Right renal pelvis (tissue), 4 donors: ENCODE results near the gene CHAD. TPM values are rescaled to one million over a fixed set of nuclear protein-coding genes. Genes with fewer than 3 reads are reported as not detected.

Experiments used
- DNase-seq, 4 donors: peaks; one replicate each; pipeline ENCODE4 v3.0.0-alpha.2; 2013; ENCODE audit warnings: low read depth in 4 of 4, low spot score in 3 of 4, missing footprints in 1 of 4
- polyA plus RNA-seq, 4 donors: library from polyadenylated mRNA; unstranded; fragments of 120-200 nt; gene quantifications; one replicate each; pipeline ENCODE4 v1.2.1, GENCODE V29; 2013; ENCODE audit not compliant: insufficient read length in 4 of 4

Gene CHAD, protein sequence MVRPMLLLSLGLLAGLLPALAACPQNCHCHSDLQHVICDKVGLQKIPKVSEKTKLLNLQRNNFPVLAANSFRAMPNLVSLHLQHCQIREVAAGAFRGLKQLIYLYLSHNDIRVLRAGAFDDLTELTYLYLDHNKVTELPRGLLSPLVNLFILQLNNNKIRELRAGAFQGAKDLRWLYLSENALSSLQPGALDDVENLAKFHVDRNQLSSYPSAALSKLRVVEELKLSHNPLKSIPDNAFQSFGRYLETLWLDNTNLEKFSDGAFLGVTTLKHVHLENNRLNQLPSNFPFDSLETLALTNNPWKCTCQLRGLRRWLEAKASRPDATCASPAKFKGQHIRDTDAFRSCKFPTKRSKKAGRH
- polyA plus RNA-seq: 1 to 10 TPM in 3 of 4 donors, under 1 TPM in 1; 0.91 to 3.0 (median 1.7) TPM

DNA sequence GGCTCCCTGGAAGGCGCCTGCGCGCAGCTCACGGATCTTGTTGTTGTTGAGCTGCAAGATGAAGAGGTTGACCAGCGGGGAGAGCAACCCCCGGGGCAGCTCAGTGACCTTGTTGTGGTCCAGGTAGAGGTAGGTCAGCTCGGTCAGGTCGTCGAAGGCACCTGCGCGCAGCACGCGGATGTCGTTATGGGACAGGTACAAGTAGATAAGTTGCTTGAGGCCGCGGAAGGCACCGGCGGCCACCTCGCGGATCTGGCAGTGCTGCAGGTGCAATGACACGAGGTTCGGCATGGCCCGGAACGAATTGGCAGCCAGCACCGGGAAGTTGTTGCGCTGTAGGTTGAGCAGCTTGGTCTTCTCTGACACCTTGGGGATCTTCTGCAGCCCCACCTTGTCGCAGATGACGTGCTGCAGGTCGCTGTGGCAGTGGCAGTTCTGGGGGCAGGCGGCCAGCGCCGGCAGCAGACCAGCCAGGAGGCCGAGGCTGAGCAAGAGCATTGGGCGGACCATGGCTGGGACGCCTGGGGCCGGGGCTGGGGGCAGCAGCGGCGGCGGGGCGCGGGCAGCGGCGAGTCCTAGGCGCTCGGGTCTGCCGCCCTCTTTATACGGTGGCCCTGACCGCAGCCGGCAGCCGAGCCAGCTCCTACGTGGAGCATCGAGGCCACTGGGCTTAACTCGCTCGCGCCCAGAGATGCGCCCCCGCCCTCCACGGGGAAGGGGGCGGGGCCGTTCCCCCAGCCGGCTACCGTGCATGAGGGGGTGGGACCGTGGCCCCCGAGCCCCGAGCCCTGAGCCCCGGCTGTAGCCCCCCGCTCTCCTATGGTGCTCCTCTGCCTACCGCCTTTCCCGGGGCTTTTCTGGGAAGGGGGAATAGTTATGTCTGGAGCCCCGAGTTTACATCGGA is at the start of gene CHAD:
Gene CHAD (minus strand): TSS at position 577 of the 904 bp plus-strand sequence. CDS start 67 bp downstream, at position 510.
- no peak for DNase-seq

DNA sequence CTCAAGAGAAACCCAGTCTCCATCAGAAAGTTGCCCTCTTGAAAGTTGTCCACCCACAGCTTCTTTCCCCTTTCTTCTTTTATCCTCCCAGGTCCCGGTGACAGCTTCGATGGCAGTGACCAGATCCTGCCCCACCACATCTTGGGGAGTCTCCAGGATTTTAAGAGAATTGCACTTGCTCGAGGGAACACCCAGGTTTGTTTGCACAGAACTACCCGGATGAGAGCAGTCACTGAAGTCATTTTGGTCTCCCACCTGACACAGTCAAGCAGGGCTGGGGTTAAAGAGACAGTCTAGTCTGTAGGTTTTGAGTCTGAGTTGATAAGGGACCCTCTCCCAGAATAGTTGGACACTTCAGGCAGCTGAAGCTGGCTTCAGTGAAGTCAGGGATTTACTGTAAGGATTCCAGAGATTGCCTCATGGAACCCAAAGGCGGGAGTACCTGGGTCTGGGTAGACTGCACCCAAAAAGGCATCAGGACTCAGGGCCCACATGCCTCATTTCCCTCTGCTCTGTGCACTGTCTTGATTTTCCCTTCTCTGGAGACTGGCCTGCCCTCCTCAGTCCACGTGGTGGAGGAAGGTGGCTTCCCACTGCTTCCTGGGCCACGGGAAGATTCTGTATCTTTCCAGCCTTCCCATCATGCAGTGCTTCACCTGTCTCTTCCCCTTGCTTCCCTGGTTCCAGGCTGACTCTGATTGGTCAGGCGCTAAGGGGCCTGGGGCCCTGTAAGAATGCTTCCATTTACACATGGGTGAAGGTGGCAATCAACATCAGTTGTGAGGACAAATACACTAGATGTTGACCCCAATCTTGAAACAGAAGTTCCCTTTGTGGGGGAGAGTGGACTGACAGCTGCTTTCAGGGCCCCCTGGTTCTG is 49.1 kb upstream of the CHAD start:
- DNase-seq: no peak

DNA sequence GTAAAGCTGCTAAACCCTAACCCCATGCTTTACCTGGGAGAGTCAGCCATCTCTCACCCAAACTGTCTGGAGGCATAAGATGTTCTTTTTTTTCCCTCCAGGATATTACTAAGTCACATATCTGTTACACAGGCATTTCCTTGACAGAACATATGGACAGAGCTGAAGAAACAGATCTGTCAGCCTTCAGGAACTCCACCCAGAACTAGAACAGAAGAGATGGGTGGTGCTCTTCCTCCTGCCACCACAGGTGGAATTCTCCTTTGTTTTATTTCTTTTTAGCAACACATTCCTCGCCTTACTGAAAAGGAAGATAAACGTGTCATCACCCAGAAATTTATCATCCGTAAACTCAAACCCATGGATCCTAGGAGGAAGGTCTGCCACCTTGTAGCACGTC is 48.3 kb upstream of the CHAD start:
- DNase-seq: no peak

DNA sequence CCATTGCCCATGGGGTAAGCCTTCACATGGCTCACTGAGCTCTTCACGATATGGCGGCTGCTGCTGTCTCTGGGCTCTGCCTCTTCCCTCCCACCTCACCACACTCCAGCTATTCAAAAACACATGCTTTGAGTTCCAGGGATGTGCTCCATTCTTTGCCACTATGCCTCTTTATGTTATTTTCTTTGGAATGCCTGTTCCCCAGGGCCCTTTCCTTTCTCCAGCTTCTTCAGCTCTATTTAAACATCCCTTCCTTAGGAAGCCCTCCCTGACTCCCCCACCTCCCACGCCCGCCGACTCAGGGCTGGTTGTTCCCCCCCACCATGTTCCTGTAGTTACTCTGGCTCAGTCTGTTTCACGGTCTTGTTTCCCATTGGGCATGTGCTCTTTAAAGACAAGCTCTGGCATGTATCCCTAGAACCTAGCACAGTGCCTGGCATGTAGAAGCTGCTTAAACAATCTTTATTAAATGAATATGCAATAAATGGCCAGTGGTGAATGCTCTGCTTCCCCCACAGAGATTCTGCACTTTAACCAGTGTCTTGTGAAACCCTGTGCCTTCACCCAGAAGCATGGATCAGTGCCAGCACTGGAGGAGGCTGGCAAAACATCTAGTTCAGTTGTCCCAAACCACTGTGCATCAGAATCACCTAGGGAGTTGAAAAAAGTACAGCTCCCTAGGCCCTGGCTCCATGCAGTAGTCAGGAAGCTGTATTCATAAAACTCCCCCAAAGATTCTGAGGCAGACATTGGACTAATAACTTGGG is 46.4 kb upstream of the CHAD start:
- DNase-seq: no peak

DNA sequence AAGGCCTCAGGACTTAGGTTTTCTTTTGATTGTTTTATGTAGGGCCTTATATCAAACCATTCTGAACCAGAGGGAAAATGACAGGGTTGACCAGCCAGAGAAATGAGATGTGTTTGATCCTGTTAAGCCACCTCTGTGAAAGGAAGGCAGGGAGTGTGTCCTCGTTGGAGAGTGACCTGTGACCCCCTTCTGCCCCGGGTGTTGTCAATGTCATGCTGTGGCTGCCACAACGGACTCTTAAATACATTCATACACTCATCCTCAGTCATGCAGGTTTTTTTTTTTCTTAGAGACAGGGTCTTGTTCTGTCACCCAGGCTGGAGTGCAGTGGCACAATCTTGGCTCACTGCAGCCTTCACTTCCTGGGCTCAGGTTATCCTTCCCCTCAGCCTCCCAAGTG is 45.7 kb upstream of the CHAD start:
- DNase-seq: no peak

DNA sequence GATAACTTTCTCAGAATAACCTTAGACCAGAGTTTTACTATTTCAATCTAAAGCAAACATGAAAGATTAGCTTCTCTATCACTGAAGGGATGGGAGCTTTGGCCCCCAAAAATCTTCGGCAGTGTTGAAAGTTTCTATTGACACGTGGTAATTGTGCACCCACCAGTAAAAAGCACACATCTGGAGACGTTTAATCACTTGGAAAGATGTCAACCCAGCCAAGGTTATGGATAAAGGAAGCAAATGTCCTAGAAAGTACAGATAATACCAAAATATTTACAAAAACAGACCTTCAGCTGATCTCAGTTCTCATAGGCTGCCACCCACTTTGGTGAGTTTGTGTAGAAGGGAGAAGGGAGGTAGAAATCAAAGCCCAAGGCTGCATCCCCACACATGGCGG is 44.8 kb upstream of the CHAD start:
- no peak for DNase-seq

DNA sequence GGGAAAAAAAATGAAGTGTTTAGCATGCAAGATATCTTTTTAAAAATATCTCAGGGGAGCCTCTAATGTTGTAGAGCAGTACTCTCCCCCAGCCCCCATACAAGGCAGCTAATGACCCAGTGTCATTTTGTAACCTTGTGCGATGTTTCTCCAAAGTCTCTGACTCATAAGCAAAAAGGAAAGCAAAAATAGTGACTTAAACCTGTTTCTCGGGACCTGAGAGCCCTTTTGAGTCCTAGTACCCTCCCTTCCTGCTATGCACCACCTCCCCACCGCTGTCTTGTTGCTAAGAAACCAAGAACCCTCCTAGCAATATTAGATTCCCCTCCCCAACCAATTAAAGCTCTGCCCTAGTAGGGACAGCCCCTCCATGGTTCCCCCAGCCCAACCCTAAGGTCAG is 42.4 kb upstream of the CHAD start:
- no peak for DNase-seq

DNA sequence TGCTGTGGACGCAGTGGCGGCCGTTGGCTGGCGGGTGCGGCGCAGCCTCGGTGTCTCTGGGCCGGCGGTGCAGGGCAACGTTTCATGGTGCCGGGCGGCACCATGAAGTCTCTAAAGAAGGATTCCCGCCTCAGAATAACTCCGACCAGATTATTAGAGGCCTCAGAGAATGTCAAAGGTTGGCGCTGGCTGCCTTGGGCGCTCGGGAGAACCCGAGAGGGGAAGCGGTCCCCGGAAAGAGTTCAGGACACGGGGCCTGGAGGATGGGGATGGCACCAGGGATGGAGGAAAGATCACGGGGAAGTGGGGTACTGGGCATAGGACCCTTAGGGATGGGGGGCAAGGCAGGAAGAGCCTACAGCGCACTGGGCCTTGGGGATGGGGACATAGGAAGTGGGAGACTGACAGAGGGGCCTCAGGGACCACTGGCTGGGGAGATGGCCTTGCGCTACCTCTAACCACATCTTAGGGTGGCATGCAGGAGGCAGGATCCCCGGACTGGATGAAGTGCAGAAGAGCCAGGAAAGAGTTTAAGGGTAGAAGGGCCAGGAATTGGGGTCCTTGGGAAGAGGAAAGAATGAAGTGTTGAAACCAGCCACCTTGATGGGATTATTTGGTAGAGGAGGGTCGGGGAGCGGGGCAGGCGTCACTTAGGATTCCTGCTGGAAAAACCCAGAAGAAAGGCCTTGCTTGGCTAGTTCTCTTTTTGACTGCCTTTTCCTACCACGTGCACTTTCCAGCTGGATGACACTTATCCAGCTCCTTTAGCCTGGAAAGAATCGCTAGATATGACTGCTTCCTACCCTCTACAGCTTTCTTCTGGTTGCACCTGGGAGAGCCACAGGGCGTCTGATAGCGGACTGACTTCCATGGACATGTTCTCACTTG is 40.1 kb upstream of the CHAD start:
- DNase-seq: no peak

DNA sequence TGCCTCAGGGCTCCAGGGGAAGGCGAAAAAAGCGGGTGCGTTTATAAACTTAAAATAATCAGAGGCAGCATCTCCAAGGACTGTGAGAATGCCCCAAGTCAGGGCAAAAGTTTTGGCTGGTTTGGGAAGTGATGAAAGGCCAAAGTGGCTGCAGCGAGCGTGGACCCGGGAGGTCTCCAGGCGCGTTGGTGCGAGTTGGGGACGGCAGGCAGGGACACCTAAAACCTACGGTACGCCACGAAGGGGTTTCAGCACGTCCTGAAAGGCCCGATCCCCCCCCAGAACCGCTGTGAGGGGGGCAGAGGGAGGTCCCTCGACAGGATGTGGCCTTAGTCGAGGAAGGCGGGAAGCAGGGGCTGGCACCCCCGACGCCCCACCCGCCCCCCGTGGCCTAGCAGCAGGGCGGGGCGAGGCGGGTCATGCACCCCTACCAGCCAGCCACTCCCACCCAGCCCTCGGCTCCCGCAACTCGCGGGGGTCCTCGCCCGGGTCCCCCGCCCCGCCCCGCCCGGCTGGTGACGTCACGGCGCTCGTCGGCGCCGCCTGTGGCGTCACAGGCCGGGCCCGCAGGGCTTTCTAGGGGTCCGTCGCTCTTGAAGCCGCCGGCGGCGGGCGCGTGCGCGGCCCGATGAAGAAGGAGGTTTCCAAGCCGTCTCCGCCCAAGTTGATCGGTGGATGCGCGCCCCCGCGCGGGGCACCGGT is 39.3 kb upstream of the CHAD start, which contains the start of gene MYCBPAP:
Gene MYCBPAP (plus strand): TSS at position 569 of the 702 bp plus-strand sequence. CDS start 236 bp downstream, outside the sequence.
- DNase-seq: peak; percentile 72 to 74 (median 74)

DNA sequence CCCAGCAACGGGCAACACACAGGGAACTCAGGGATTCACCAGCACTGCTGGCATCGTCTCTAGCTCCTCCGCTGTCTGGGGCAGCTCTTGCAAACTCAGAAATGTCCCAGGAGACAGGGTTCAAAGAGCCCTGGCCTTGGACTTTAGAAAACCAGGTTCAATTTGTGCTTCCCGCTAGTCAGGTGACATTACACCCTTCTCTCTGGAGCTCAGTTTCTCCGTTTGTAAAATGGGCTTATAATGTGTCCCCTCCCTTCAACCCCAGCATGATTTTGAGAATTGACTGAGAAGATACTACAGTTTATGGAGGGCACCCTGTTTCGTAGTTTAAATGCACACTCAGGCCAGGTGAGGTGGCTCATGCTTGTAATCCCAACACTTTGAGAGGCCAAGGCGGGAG is 37.6 kb upstream of the CHAD start:
- no peak for DNase-seq

DNA sequence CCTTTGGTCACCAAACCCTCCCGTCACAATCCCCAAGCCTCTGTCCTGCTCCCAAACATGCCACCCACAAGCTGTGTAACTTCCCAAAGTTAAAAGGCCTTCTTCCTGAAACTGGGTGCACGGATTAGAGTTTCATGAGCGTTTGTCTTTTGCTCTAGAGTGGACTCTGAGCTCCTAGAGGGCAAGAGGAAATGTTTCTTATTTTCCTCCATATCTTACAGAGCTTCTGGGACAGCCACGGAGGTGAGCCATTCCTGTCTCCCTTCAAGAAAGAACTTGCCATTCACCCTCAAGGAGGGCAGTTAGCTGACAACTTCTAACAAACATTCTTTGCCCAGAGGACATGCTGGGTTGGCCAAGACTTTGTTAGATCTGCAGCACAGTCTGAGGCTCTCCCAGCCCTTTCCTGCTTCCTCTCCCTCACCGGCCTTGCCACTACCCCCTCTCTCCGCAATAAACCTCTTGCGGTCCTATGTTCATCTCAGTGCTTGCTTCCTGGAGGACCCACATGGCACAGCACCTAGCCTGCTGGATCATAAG is 37.0 kb upstream of the CHAD start:
- DNase-seq: no peak

DNA sequence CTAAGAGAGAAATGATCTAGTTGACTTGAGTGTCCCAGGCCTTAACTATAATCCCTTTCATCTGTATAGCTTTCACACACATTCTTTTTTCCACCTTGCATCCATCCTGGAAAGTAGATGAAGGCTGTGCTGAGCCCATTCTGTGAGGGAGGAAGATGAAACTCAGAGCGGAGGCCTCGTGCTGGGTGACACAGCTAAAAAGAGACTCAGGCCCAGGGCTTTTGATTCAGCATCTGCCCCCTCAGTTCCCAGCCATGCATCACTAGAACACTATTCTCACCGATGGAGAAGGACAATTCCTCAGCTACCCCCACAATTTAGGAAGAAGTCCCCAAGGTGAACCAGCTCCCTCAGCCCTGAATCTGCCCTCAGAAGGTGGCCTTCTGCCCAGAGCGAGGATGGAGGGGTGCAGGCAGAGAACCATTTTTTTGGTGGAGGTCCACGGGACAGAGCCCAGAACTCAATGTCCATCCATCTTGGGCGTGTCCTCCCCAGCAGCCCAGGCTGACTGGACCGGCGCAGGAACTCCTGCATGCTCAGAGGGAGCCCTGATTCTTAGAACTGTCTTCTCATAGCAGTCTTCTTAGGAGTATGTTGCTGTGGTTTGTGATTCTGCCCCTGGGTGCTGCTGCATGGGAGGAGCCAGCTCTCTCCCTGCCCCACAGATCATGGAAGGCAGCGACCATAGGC is 33.8 kb upstream of the CHAD start:
- DNase-seq: no peak

DNA sequence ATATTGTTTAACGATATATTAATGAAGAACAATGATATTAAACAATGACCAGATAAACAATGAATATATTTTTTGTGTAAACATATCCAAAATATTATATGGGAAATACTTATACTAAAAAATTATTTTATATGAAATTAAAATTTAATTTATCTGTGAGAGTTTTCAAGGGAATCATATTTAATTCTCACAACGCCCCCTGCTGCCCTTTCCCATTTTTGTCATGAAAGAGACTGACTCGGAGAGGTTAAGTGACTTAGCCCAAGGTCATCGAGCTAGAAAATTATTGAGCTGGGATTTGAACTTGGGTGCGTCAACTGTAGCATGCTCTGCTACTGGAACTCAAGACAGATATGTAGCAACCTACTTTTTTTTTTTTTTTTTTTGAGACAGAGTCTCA is 32.4 kb upstream of the CHAD start:
- no peak for DNase-seq

DNA sequence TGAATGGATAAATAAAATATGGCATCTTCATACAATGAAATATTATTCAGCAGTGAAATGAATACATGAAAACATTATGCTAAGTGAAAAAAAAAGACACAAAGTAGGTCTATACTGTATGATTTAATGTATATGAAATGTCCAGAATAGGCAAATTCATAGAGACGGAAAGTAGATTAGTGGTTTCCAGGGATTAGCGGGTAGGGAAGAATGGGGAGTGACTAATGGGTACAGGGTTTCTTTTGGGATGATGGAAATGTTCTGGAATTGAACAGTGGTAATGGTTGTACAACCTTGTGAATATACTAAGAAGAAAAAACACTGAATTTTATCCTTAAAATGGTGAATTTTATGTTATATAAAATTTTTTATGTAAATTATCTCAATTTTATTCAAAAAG is 31.0 kb upstream of the CHAD start:
- no peak for DNase-seq

DNA sequence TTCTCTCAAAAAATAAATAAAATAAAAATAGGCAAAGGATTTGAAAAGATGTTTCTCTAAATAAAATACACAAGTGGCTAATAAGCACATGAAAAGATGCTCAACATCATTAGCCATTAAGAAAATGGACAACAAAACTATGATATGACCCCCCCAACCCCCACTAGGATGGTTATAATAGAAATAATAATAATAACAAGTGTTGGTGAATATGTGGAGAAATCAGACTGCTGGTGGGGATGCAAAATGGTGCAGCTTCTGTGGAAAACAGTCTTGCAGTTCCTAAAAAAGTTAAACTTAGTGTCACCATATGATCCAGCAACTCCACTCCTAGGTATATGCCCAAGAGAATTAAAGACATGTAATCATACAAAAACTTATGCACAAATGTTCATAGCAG is 30.6 kb upstream of the CHAD start:
- no peak for DNase-seq

DNA sequence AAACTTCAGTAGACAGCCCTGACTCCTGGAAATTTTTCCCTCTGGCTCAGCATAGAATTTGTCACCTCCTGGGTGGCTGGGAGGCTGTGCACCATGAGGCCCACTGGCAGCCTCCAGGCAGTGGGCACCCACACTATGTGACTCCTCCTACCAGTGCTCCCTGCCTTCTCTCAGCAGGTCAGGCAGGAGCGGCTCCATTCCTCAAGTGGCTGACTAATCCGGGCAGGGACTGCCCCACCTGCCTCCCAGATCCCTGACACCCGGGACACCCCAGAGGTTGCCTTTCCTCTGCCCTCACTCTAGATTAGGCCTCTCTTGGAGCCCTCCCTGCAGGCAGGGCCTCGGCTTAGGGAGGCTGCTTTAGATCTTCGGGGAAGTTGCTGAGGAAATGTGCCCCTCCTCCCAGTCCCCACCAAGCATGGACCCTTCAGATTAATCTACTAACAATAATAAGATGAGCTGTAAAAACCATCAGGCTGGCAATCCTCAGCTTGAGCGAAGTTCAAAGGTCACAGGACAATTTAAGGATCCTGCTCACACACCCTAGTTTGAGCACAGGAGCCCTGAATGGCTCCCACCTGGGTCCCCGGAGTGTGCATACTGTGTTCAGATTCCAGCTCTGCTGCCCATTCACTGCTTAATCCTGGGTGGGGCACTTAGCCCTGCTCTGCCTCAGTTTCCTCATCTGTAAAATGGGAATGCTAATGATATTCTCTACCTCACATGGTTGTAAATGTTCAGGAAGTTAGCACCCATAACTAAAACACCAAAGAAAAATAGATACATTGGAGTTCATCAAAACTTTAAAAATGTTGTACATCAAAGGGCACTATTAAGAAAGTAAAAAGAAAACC is 29.6 kb upstream of the CHAD start:
- no peak for DNase-seq
